PC-9 (cell line): ENCODE measurements around the gene ARID5B. TPM values are rescaled to one million over a fixed set of nuclear protein-coding genes. Genes with fewer than 3 reads are reported as not detected.

Experiments
- BruUV-seq: library from RNA; stranded (reverse); fragments of 400-500 nt; replicated peaks from 2 replicates; lab custom pipeline; 2021; lab: Mats Ljungman, UMichigan
- CTCF ChIA-PET: fragments of 300-600 bp; sonication (Branson Sonifier 250); formaldehyde crosslinking; loops from one replicate; lab custom pipeline; 2022; ENCODE audit warnings: antibody characterized with exemption; lab: Charles Lee
- POLR2A ChIA-PET: fragments of 300-600 bp; sonication (Branson Sonifier 250); formaldehyde crosslinking; loops from one replicate; lab custom pipeline; 2022; ENCODE audit warnings: antibody characterized with exemption; ENCODE audit not compliant: unreplicated experiment; lab: Charles Lee
- DNase-seq, 2 experiments: peaks; one replicate each; pipeline versions ENCODE4 v3.0.0 to v3.0.0-alpha.2; 2015 to 2022; ENCODE audit warnings: mixed read lengths in 1 of 2
- H2AFZ ChIP-seq: fragments of 200-600 bp; sonication (generic); 2 replicates; pipeline ENCODE4 v1.8.1; 2017; ENCODE audit warnings: antibody characterized with exemption
- H3F3A ChIP-seq: fragments of 200-600 bp; sonication (generic); 2 replicates; pipeline ENCODE4 v1.8.1; 2017; ENCODE audit warnings: antibody characterized with exemption, mild to moderate bottlenecking, low read depth; ENCODE audit not compliant: insufficient read depth
- H3K27ac ChIP-seq: fragments of 200-600 bp; sonication (generic); 2 replicates; pipeline ENCODE4 v1.6.1; 2016; ENCODE audit warnings: mixed run types
- H3K27me3 ChIP-seq: fragments of 200-600 bp; sonication (generic); 2 replicates; pipeline ENCODE4 v1.6.1; 2016; ENCODE audit warnings: low read depth, mixed run types; ENCODE audit not compliant: insufficient read depth
- H3K36me3 ChIP-seq: fragments of 200-600 bp; sonication (generic); 2 replicates; pipeline ENCODE4 v1.6.1; 2016; ENCODE audit warnings: low read depth, mixed run types
- H3K4me1 ChIP-seq: fragments of 200-600 bp; sonication (generic); replicated peaks from 2 replicates; pipeline ENCODE4 v1.6.1; 2016; ENCODE audit warnings: mixed run types; ENCODE audit not compliant: insufficient read depth
- H3K4me2 ChIP-seq: fragments of 200-600 bp; sonication (generic); 2 replicates; pipeline ENCODE4 v1.6.1; 2017; ENCODE audit warnings: mixed run types
- H3K4me3 ChIP-seq: fragments of 200-600 bp; sonication (generic); 2 replicates; pipeline ENCODE4 v1.6.1; 2016; ENCODE audit warnings: mixed run types
- H3K79me2 ChIP-seq: fragments of 200-600 bp; sonication (generic); 2 replicates; pipeline ENCODE4 v1.6.1; 2017; ENCODE audit warnings: low read depth, mixed run types
- H3K9me2 ChIP-seq: fragments of 200-600 bp; sonication (generic); 2 replicates; pipeline ENCODE4 v1.8.1; 2017; ENCODE audit warnings: mild to moderate bottlenecking; ENCODE audit not compliant: insufficient read depth
- H3K9me3 ChIP-seq: fragments of 200-600 bp; sonication (generic); 2 replicates; pipeline ENCODE4 v1.8.1; 2016; ENCODE audit warnings: low read depth; ENCODE audit not compliant: insufficient read depth
- H4K20me1 ChIP-seq: fragments of 200-600 bp; sonication (generic); 2 replicates; pipeline ENCODE4 v1.8.1; 2017; ENCODE audit not compliant: insufficient read depth
- CTCF ChIP-seq: fragments of 200-600 bp; sonication (generic); conservative IDR thresholded peaks from 2 replicates; pipeline ENCODE4 v1.6.1; 2017; ENCODE audit warnings: mixed run types, antibody characterized with exemption, mild to moderate bottlenecking, moderate library complexity
- EZH2 ChIP-seq: fragments of 200-600 bp; sonication (generic); IDR thresholded peaks from 2 replicates; pipeline ENCODE4 v1.8.0; 2017; ENCODE audit warnings: antibody characterized with exemption, low read depth
- intact Hi-C: fragments of 100-400 bp; cut with micrococcal nuclease; formaldehyde crosslinking; loops from one replicate; pipeline ENCODE4 v1.10.0; 2022; ENCODE audit not compliant: unreplicated experiment
- total RNA-seq: library from RNA; stranded (reverse); gene quantifications from 2 replicates; pipeline ENCODE4 v1.2.3, GENCODE V29; 2021

The ARID5B gene
- total RNA-seq, 1 experiment from 2014 or later, result 7.4 TPM

- H3K27me3 ChIP-seq, result no peaks in the 10 kb centered on the region
Observed at GRCh38 chr10:62106929-62107519, 205.5 kb downstream of the ARID5B start.

GRCh38 chr10:62108759-62109586 is 207.5 kb downstream of the ARID5B start:
- intact Hi-C loops, result loop anchor here (1.0 kb wide), 1 partner anchor 275 kb away; no protein-coding TSS in a partner anchor
- no peaks in the 10 kb centered on the region for H3K9me2 ChIP-seq
- ChIA-PET CTCF (interaction anchor here (0.6 kb wide), 2 partner anchors 14 to 212 kb away, joined by 3 to 5 read pairs; no protein-coding TSS in a partner anchor), POLR2A (no interaction called here)
- BruUV-seq, result no TSS peak
- peaks cover 76% of the 10 kb centered on the region for H3K4me1 ChIP-seq
- no peaks in the 10 kb centered on the region for H3K79me2 ChIP-seq
- peaks cover 26% of the 10 kb centered on the region for H3F3A ChIP-seq
- DNase-seq, result peak; percentile 60 to 87
- H2AFZ ChIP-seq, result no peak overlapping the region
- TF ChIP-seq EZH2, result no peak
- H3K9me3 ChIP-seq, result no peaks in the 10 kb centered on the region
- peak overlapping the region; percentile 38 for H3K4me2 ChIP-seq
- H3K27me3 ChIP-seq, result no peaks in the 10 kb centered on the region
- H4K20me1 ChIP-seq, result no peaks in the 10 kb centered on the region
- H3K4me3 ChIP-seq, result no peak overlapping the region
- H3K36me3 ChIP-seq, result no peaks in the 10 kb centered on the region
- H3K27ac ChIP-seq, result peak overlapping the region; percentile 49

More at GRCh38 chr10:62106929-62107519, 205.5 kb downstream of the ARID5B start:
- DNase-seq, result no peak
- TF ChIP-seq CTCF (no peak), EZH2 (no peak)
- no peak overlapping the region for H2AFZ ChIP-seq
- peaks cover 17% of the 10 kb centered on the region for H3F3A ChIP-seq
- H3K9me2 ChIP-seq, result no peaks in the 10 kb centered on the region
- H3K36me3 ChIP-seq, result no peaks in the 10 kb centered on the region
- ChIA-PET POLR2A (interaction anchor here (0.6 kb wide), 1 partner anchor 51 kb away, joined by 4 read pairs; no protein-coding TSS in a partner anchor), CTCF (interaction anchor here (0.6 to 0.8 kb wide), 2 partner anchors 24 to 68 kb away, joined by 3 read pairs; no protein-coding TSS in a partner anchor)
- 0 out of 2 replicates have a peak overlapping the region, but pooled peaks have one; percentile 3 for H3K4me2 ChIP-seq
- no peaks in the 10 kb centered on the region for H3K79me2 ChIP-seq
- intact Hi-C loops, result no loop called here
- peaks cover 57% of the 10 kb centered on the region for H3K4me1 ChIP-seq
- H3K4me3 ChIP-seq, result no peak overlapping the region
- H3K27ac ChIP-seq, result no peak overlapping the region
- no TSS peak for BruUV-seq
- no peaks in the 10 kb centered on the region for H4K20me1 ChIP-seq
- H3K9me3 ChIP-seq, result no peaks in the 10 kb centered on the region

- Histone ChIP-seq H3K79me2 (no peaks in the 10 kb centered on the region), H3F3A (peaks cover 26% of the 10 kb centered on the region), H3K27me3 (no peaks in the 10 kb centered on the region), H4K20me1 (no peaks in the 10 kb centered on the region), H3K36me3 (no peaks in the 10 kb centered on the region), H3K4me1 (peaks cover 80% of the 10 kb centered on the region), H3K4me3 (no peak overlapping the region), H3K4me2 (peak overlapping the region; percentile 38), H3K9me2 (no peaks in the 10 kb centered on the region), H3K27ac (peak overlapping the region; percentile 49), H2AFZ (no peak overlapping the region), H3K9me3 (no peaks in the 10 kb centered on the region)
- no peak for DNase-seq
- no peak for TF ChIP-seq CTCF
- TF ChIP-seq EZH2, result no peak
- ChIA-PET POLR2A (interaction anchor here (0.6 kb wide), 1 partner anchor 1718 kb away, joined by 3 read pairs; no protein-coding TSS in a partner anchor), CTCF (no interaction called here)
- intact Hi-C loops, result loop anchor here (1.0 to 5.0 kb wide), 2 partner anchors 167 to 275 kb away; no protein-coding TSS in a partner anchor
- no TSS peak for BruUV-seq
Observed at GRCh38 chr10:62109587-62110293, 208.2 kb downstream of the ARID5B start.
